ENCODE measurements around the gene SLC30A2. TPM values are rescaled to one million over a fixed set of nuclear protein-coding genes. Genes with fewer than 3 reads are reported as not detected.

Gene SLC30A2
- polyA plus RNA-seq, 2 donors: 0.01 TPM; not detected in 1

DNA sequence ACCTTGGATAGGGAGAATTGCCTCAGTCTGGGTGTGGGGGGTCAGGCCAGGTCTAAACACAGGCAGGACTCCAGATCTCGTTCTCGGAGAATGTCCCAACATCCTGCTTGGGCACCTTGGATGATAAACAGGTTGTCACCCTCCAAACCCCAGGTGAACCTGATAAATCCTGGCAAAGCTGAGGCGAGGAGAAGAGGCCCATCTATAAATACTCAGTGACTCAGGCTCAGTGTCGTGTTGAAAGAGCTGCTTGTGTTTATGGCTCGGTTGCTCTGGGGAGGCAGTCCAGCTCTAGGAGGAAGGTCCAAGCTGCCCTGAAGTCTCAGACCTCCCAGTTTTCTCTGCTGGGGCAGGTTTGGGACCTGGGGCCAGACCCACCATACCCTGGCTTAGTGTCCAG, 37.3 kb upstream of the SLC30A2 start:
- Histone ChIP-seq H3K9me3 (ENCODE audit: control insufficient read depth in 2 of 2, insufficient read depth in 1 of 2, low read depth in 1 of 2, low read length in 1 of 2) (no peaks in the 10 kb centered on the region), H3K4me3 (ENCODE audit: low read depth in 1 of 2, low read length in 2 of 2) (no peak overlapping the region), H3K27ac (ENCODE audit: low read depth in 2 of 2, low read length in 1 of 2) (no peak overlapping the region), H3K36me3 (ENCODE audit: control insufficient read depth in 2 of 2, insufficient read depth in 2 of 2, low read length in 1 of 2) (no peaks in the 10 kb centered on the region), H3K4me1 (ENCODE audit: control insufficient read depth in 2 of 2, insufficient read depth in 2 of 2, low read length in 1 of 2) (no peaks in the 10 kb centered on the region), H3K27me3 (ENCODE audit: control insufficient read depth in 1 of 2, insufficient read depth in 2 of 2, low read length in 2 of 2) (no peaks in the 10 kb centered on the region)
- 46 to 64% methylated on average over 5 of the region's 5 CpGs for WGBS, 2 donors

DNA sequence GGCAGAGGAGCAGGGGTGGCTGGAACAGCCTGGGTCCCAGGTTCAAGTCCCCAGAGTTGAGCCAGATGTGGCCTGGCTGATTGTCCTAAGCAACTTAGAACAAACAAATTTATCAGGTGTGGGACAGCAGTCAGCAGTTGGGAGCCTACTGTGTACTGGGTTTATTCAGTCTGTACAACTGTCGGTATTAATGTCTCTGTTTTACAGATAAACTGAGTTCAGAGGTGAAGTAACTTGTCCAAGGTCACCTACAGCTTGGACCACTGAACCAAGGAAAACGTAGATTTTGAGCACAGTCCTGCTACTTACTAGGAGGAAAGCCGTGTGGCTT, 36.1 kb upstream of the SLC30A2 start:
- Histone ChIP-seq H3K36me3 (ENCODE audit: control insufficient read depth in 2 of 2, insufficient read depth in 2 of 2, low read length in 1 of 2) (no peaks in the 10 kb centered on the region), H3K27ac (ENCODE audit: low read depth in 2 of 2, low read length in 1 of 2) (no peak overlapping the region)
- 67 to 82% methylated on average over 3 of the region's 3 CpGs for WGBS, 2 donors

DNA sequence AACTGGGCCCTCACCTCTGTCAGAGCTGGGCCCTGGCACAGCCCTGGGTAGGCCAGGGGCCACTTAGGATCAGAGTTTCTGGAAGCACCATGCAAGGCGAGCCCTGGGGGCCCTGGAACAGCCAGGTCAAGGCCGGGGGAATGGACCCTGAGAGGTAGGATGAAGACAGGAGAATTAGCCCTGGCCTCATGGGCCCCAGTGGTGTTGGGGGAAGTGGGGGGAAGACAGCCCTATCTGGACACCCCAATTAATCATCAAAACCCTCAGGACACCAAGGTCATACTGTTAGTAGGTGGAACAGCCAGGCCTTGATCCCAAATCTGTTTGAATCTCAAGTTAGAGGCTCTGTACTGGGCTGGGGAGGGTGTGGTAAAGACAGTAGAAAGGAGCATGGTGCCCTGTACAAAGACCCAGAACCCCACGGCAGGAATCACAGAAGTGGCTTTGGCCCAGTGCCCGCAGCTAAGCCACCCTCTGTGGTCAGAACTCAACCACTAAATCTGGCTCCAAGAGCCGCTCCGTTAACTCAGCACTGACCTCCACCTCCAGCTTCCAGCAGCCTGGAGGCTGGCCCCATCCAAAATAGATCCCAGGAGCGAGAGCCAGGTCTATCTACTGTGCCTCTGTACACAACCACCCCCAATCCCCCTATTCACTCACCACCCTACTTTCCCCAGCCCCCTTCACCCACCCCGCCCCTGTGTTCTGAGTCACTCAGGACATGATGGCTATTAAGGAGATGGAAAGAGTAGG, 35.5 kb upstream of the SLC30A2 start:
- WGBS, 2 donors: 74 to 86% methylated on average over 8 of the region's 8 CpGs
- Histone ChIP-seq H3K27ac (ENCODE audit: low read depth in 2 of 2, low read length in 1 of 2) (no peak overlapping the region), H3K4me1 (ENCODE audit: control insufficient read depth in 2 of 2, insufficient read depth in 2 of 2, low read length in 1 of 2) (no peaks in the 10 kb centered on the region), H3K9me3 (ENCODE audit: control insufficient read depth in 2 of 2, insufficient read depth in 1 of 2, low read depth in 1 of 2, low read length in 1 of 2) (no peaks in the 10 kb centered on the region), H3K36me3 (ENCODE audit: control insufficient read depth in 2 of 2, insufficient read depth in 2 of 2, low read length in 1 of 2) (no peaks in the 10 kb centered on the region), H3K4me3 (ENCODE audit: low read depth in 1 of 2, low read length in 2 of 2) (no peak overlapping the region), H3K27me3 (ENCODE audit: control insufficient read depth in 1 of 2, insufficient read depth in 2 of 2, low read length in 2 of 2) (no peaks in the 10 kb centered on the region)

More for the DNA sequence above, 36.1 kb upstream of the SLC30A2 start:
- Histone ChIP-seq H3K27me3 (ENCODE audit: control insufficient read depth in 1 of 2, insufficient read depth in 2 of 2, low read length in 2 of 2) (no peaks in the 10 kb centered on the region), H3K4me3 (ENCODE audit: low read depth in 1 of 2, low read length in 2 of 2) (no peak overlapping the region), H3K9me3 (ENCODE audit: control insufficient read depth in 2 of 2, insufficient read depth in 1 of 2, low read depth in 1 of 2, low read length in 1 of 2) (no peaks in the 10 kb centered on the region), H3K4me1 (ENCODE audit: control insufficient read depth in 2 of 2, insufficient read depth in 2 of 2, low read length in 1 of 2) (no peaks in the 10 kb centered on the region)

DNA sequence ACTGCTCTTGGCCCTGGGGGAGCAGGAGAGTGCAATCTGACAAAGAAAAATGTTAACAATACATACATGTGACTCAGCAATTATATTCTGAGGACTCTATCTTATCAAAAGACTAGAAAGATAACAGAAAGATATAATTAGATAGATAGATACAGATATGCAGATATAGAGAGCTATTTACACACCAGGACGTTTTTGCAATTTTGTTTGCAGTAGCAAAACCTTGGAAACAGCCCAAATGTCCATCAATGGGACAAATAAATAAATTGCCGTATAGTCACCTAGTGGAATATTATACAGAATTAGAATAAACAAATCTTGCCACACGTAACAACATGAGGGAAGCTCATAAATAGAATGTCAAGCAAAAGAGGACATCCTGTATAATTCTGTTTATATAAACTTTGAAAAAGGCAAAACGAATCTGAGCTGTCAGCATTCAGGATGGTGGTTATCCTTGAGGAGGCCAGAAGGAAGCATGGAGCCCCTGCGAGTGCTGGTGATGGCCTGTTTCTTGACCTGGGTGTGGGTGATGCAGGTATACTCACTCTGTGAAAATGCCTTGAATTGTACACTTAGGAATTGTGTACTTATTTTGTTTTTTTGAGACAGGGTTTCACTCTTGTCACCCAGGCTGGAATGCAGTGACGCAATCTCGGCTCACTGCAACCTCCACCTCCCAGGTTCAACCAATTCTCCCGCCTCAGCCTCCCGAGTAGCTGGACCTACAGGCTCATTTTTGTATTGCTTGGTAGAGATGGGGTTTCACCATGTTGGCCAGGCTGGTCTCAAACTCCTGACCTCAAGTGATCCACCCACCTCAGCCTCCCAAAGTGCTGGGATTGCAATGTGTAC, 34.3 kb upstream of the SLC30A2 start:
- no peaks in the 10 kb centered on the region for H3K9me3 ChIP-seq (ENCODE audit: control insufficient read depth in 2 of 2, insufficient read depth in 1 of 2, low read depth in 1 of 2, low read length in 1 of 2)
- no peaks in the 10 kb centered on the region for H3K4me1 ChIP-seq (ENCODE audit: control insufficient read depth in 2 of 2, insufficient read depth in 2 of 2, low read length in 1 of 2)
- no peaks in the 10 kb centered on the region for H3K36me3 ChIP-seq (ENCODE audit: control insufficient read depth in 2 of 2, insufficient read depth in 2 of 2, low read length in 1 of 2)
- H3K27me3 ChIP-seq (ENCODE audit: control insufficient read depth in 1 of 2, insufficient read depth in 2 of 2, low read length in 2 of 2): no peaks in the 10 kb centered on the region
- WGBS, 2 donors: 67 to 73% methylated on average over 9 of the region's 9 CpGs
- H3K27ac ChIP-seq (ENCODE audit: low read depth in 2 of 2, low read length in 1 of 2): no peak overlapping the region
- no peak overlapping the region for H3K4me3 ChIP-seq (ENCODE audit: low read depth in 1 of 2, low read length in 2 of 2)

DNA sequence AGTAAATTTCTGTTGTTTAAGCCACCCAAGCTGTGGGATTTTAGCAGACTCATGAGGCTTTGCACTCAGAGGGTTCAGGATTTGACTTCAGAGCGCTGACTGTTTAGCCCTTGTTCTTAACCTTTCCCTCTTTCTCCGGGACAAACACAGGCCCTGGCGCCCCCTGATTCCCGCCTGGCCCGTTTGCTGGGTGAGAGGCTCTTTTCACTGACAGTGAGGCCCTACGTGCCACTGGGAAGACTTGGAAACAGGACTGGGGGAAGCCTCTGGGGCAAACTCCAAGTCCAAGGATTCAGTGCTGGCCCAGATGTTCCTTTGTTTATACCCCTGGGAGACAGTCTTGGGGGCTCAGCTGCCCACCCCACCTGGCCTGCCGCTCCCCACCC, 33.3 kb upstream of the SLC30A2 start:
- Histone ChIP-seq H3K27me3 (ENCODE audit: control insufficient read depth in 1 of 2, insufficient read depth in 2 of 2, low read length in 2 of 2) (no peaks in the 10 kb centered on the region), H3K4me1 (ENCODE audit: control insufficient read depth in 2 of 2, insufficient read depth in 2 of 2, low read length in 1 of 2) (no peaks in the 10 kb centered on the region), H3K27ac (ENCODE audit: low read depth in 2 of 2, low read length in 1 of 2) (no peak overlapping the region), H3K9me3 (ENCODE audit: control insufficient read depth in 2 of 2, insufficient read depth in 1 of 2, low read depth in 1 of 2, low read length in 1 of 2) (no peaks in the 10 kb centered on the region), H3K4me3 (ENCODE audit: low read depth in 1 of 2, low read length in 2 of 2) (no peak overlapping the region), H3K36me3 (ENCODE audit: control insufficient read depth in 2 of 2, insufficient read depth in 2 of 2, low read length in 1 of 2) (no peaks in the 10 kb centered on the region)
- WGBS, 2 donors: 69 to 70% methylated on average over 7 of the region's 7 CpGs

DNA sequence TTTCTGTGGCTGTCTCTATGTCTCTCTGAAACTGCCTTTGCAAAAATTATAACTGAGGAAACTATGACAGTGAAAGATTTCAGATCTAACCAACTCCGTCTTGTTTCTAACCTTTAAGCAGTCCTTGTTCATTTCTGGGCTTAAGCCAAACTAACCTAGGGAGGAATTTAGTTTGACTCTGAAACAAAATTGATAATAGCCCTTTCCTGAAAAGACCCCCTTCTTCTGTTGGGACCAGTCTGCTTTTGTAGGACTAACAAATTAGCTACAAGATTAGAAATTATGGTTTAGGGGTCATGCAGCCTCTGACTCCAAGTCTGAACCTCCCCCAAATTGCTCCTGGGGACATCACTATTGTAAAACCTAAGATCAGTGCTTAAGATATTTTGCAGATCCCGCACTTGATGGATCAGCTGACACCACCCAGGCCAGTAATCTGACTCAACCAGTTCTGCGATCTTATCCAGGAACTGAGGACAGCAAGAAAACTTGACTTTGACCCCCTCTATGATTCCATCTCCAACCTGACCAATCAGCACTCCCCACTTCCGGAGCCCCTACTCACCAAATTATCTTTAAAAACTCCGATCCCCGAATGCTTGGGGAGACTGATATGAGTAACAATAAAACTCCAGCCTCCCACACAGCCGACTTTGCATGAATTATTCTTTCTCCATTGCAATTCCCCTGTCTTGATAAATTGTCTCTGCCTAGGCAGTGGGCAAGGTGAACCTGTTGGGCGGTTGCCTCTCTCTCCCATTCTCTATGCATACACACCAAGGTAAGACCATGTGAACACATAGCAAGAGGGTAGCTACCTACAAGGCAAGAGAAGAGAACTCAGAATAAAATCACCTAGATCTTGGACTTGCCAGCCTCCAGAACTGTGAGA, 32.6 kb upstream of the SLC30A2 start:
- WGBS, 2 donors: 55 to 60% methylated on average over 8 of the region's 8 CpGs
- H3K4me1 ChIP-seq (ENCODE audit: control insufficient read depth in 2 of 2, insufficient read depth in 2 of 2, low read length in 1 of 2): no peaks in the 10 kb centered on the region
- no peak overlapping the region for H3K27ac ChIP-seq (ENCODE audit: low read depth in 2 of 2, low read length in 1 of 2)

DNA sequence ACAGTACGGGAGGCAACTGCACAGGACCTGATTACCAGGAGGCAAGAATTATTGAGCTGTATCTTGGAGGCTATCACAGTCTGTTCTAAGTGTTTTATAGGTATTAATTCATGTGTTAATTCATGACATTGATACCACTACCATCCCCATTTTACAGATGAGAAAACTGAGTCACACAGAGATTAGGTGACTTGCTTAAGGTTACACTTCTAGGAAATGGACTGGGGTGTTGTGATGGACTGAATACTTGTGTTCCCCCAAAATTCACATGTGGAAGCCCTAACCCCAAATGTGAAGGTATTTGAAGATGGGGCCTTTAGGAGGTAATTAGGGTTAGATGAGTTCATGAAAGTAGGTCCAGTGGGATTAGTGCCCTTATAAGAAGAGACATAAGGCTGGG, 31.6 kb upstream of the SLC30A2 start:
- H3K36me3 ChIP-seq (ENCODE audit: control insufficient read depth in 2 of 2, insufficient read depth in 2 of 2, low read length in 1 of 2): no peaks in the 10 kb centered on the region
- no peak overlapping the region for H3K27ac ChIP-seq (ENCODE audit: low read depth in 2 of 2, low read length in 1 of 2)
- no peaks in the 10 kb centered on the region for H3K4me1 ChIP-seq (ENCODE audit: control insufficient read depth in 2 of 2, insufficient read depth in 2 of 2, low read length in 1 of 2)
- WGBS, 2 donors: 100% methylated on average over 1 of the region's 1 CpG
- H3K9me3 ChIP-seq (ENCODE audit: control insufficient read depth in 2 of 2, insufficient read depth in 1 of 2, low read depth in 1 of 2, low read length in 1 of 2): no peaks in the 10 kb centered on the region
- H3K4me3 ChIP-seq (ENCODE audit: low read depth in 1 of 2, low read length in 2 of 2): no peak overlapping the region
- H3K27me3 ChIP-seq (ENCODE audit: control insufficient read depth in 1 of 2, insufficient read depth in 2 of 2, low read length in 2 of 2): no peaks in the 10 kb centered on the region

More for the DNA sequence above, 32.6 kb upstream of the SLC30A2 start:
- H3K4me3 ChIP-seq (ENCODE audit: low read depth in 1 of 2, low read length in 2 of 2): no peak overlapping the region
- H3K27me3 ChIP-seq (ENCODE audit: control insufficient read depth in 1 of 2, insufficient read depth in 2 of 2, low read length in 2 of 2): no peaks in the 10 kb centered on the region
- H3K36me3 ChIP-seq (ENCODE audit: control insufficient read depth in 2 of 2, insufficient read depth in 2 of 2, low read length in 1 of 2): no peaks in the 10 kb centered on the region
- no peaks in the 10 kb centered on the region for H3K9me3 ChIP-seq (ENCODE audit: control insufficient read depth in 2 of 2, insufficient read depth in 1 of 2, low read depth in 1 of 2, low read length in 1 of 2)

DNA sequence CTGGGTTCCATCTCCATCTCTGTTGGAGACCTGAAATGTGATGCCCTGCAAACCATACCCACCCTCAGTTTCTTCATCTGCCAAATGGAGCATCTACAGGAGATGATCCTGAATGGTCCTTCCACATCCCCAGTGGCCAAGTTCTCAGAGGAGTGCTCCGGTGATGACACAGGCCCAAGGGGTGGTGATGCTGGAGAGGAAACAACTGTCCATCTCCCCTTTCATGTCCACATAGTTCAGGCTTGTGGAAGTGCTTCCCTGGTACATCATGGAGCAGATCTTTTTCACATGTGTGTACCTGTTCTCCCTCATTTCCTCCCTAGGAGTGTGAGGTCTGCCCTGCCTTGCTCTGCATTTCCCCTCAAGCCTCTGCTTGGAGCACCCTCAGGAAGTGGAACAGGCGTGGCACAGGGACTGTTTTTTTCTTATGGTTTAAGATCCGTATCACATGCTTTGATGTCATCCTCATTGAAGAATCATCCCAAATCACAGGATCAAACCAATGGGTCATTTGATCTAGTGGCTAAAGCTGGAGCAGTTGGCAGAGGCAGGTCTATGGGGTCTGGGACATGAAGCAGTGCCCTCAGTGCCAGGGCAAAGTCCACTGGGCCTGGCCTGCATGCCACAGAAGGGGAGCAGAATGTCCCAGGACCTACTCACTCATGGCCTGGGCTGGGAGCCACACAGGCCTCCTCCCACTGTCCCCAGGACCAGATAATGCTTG, 29.7 kb upstream of the SLC30A2 start:
- no peak overlapping the region for H3K27ac ChIP-seq (ENCODE audit: low read depth in 2 of 2, low read length in 1 of 2)
- H3K4me1 ChIP-seq (ENCODE audit: control insufficient read depth in 2 of 2, insufficient read depth in 2 of 2, low read length in 1 of 2): no peaks in the 10 kb centered on the region
- H3K9me3 ChIP-seq (ENCODE audit: control insufficient read depth in 2 of 2, insufficient read depth in 1 of 2, low read depth in 1 of 2, low read length in 1 of 2): no peaks in the 10 kb centered on the region
- no peaks in the 10 kb centered on the region for H3K36me3 ChIP-seq (ENCODE audit: control insufficient read depth in 2 of 2, insufficient read depth in 2 of 2, low read length in 1 of 2)
- no peaks in the 10 kb centered on the region for H3K27me3 ChIP-seq (ENCODE audit: control insufficient read depth in 1 of 2, insufficient read depth in 2 of 2, low read length in 2 of 2)
- 67 to 77% methylated on average over 3 of the region's 3 CpGs for WGBS, 2 donors
- no peak overlapping the region for H3K4me3 ChIP-seq (ENCODE audit: low read depth in 1 of 2, low read length in 2 of 2)

DNA sequence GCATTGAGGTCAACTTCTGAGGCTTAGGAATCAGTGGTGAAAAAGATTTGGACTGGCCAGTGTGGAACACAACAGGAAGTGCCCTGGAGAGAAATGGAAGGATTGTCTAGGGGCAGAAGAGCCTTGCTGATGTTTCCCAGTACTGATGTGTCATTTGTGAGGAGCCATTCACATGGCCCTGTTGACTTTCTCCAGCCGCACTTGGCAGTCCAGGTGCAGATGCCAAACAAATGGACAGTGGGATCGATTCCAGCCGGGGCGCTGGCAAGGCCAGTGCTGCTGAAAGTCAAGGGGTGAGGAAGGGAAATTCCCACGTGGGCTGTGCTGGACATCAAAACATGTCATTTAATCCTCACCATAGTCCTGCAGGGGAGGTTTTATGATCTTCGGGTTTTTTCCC, 26.4 kb upstream of the SLC30A2 start:
- H3K9me3 ChIP-seq (ENCODE audit: control insufficient read depth in 2 of 2, insufficient read depth in 1 of 2, low read depth in 1 of 2, low read length in 1 of 2): no peaks in the 10 kb centered on the region
- H3K36me3 ChIP-seq (ENCODE audit: control insufficient read depth in 2 of 2, insufficient read depth in 2 of 2, low read length in 1 of 2): no peaks in the 10 kb centered on the region
- no peak overlapping the region for H3K27ac ChIP-seq (ENCODE audit: low read depth in 2 of 2, low read length in 1 of 2)
- peaks cover 0 to 3% of the 10 kb centered on the region in 2 donors for H3K27me3 ChIP-seq (ENCODE audit: control insufficient read depth in 1 of 2, insufficient read depth in 2 of 2, low read length in 2 of 2)
- no peak overlapping the region for H3K4me3 ChIP-seq (ENCODE audit: low read depth in 1 of 2, low read length in 2 of 2)
- H3K4me1 ChIP-seq (ENCODE audit: control insufficient read depth in 2 of 2, insufficient read depth in 2 of 2, low read length in 1 of 2): no peaks in the 10 kb centered on the region
- WGBS, 2 donors: 38 to 53% methylated on average over 6 of the region's 6 CpGs
